ENCODE results near the gene SHE.
A peak's percentile ranks its signal among the peaks of the same experiment; 100 is the strongest.

Gene SHE

GRCh38 chr1:154495496-154496273 lies 6.5 kb downstream of the SHE start:
- H3K27ac ChIP-seq (ENCODE audit: low read depth, low read length), result no peak overlapping the region
- H4K20me1 ChIP-seq (ENCODE audit: low read depth, low read length), result no peaks in the 10 kb centered on the region

GRCh38 chr1:154493276-154493675 lies 8.9 kb downstream of the SHE start:
- Histone ChIP-seq H4K20me1 (ENCODE audit: low read depth, low read length) (no peaks in the 10 kb centered on the region), H3K4me3 (ENCODE audit: insufficient read depth, low read length, poor library complexity, severe bottlenecking) (no peak overlapping the region), H3K27ac (ENCODE audit: low read depth, low read length) (no peak overlapping the region), H3K4me2 (ENCODE audit: low read depth, low read length, poor library complexity, severe bottlenecking) (no peak overlapping the region), H3K9me2 (replicated peaks; ENCODE audit: insufficient read depth, low read length) (no peaks in the 10 kb centered on the region), H3K9ac (ENCODE audit: low read length) (no peak overlapping the region), H3K36me3 (ENCODE audit: low read length) (no peaks in the 10 kb centered on the region), H3K9me3 (ENCODE audit: insufficient read depth, low read length) (no peaks in the 10 kb centered on the region), H3F3A (ENCODE audit: insufficient read depth) (peaks cover 4% of the 10 kb centered on the region; the same call in 1 of the 2 replicates), H2AFZ (ENCODE audit: low read depth, low read length, severe bottlenecking) (no peak overlapping the region), H3K27me3 (ENCODE audit: low read length) (no peaks in the 10 kb centered on the region), H3K79me2 (ENCODE audit: insufficient read depth, low read length) (no peaks in the 10 kb centered on the region)
- TF ChIP-seq CTCF (IDR thresholded peaks at IDR 0.05; ENCODE audit: insufficient read depth, low read length, poor library complexity, severe bottlenecking), result no peak
- no peak for TF ChIP-seq EZH2phosphoT487 (conservative IDR thresholded peaks at IDR 0.05; ENCODE audit: low read length)

More at GRCh38 chr1:154495496-154496273, 6.5 kb downstream of the SHE start:
- no peak overlapping the region for H3K4me3 ChIP-seq (ENCODE audit: insufficient read depth, low read length, poor library complexity, severe bottlenecking)
- no peaks in the 10 kb centered on the region for H3K9me3 ChIP-seq (ENCODE audit: insufficient read depth, low read length)
- no peaks in the 10 kb centered on the region for H3K79me2 ChIP-seq (ENCODE audit: insufficient read depth, low read length)
- peaks cover 4% of the 10 kb centered on the region; the same call in 1 of the 2 replicates for H3F3A ChIP-seq (ENCODE audit: insufficient read depth)
- no peak for TF ChIP-seq CTCF (IDR thresholded peaks at IDR 0.05; ENCODE audit: insufficient read depth, low read length, poor library complexity, severe bottlenecking)
- TF ChIP-seq EZH2phosphoT487 (conservative IDR thresholded peaks at IDR 0.05; ENCODE audit: low read length), result no peak
- no peak overlapping the region for H3K4me2 ChIP-seq (ENCODE audit: low read depth, low read length, poor library complexity, severe bottlenecking)
- no peaks in the 10 kb centered on the region for H3K27me3 ChIP-seq (ENCODE audit: low read length)
- no peak overlapping the region for H3K9ac ChIP-seq (ENCODE audit: low read length)
- H2AFZ ChIP-seq (ENCODE audit: low read depth, low read length, severe bottlenecking), result peak overlapping the region; percentile 27
- no peaks in the 10 kb centered on the region for H3K36me3 ChIP-seq (ENCODE audit: low read length)
- H3K9me2 ChIP-seq (replicated peaks; ENCODE audit: insufficient read depth, low read length), result no peaks in the 10 kb centered on the region

GRCh38 chr1:154492115-154492514 lies 10.1 kb downstream of the SHE start:
- Histone ChIP-seq H3K4me2 (ENCODE audit: low read depth, low read length, poor library complexity, severe bottlenecking) (no peak overlapping the region), H4K20me1 (ENCODE audit: low read depth, low read length) (no peaks in the 10 kb centered on the region), H3K9me2 (replicated peaks; ENCODE audit: insufficient read depth, low read length) (no peaks in the 10 kb centered on the region), H3F3A (ENCODE audit: insufficient read depth) (peaks cover 4% of the 10 kb centered on the region; the same call in 1 of the 2 replicates), H3K4me3 (ENCODE audit: insufficient read depth, low read length, poor library complexity, severe bottlenecking) (no peak overlapping the region), H3K9me3 (ENCODE audit: insufficient read depth, low read length) (no peaks in the 10 kb centered on the region), H3K9ac (ENCODE audit: low read length) (no peak overlapping the region), H2AFZ (ENCODE audit: low read depth, low read length, severe bottlenecking) (no peak overlapping the region), H3K27me3 (ENCODE audit: low read length) (no peaks in the 10 kb centered on the region), H3K27ac (ENCODE audit: low read depth, low read length) (no peak overlapping the region), H3K36me3 (ENCODE audit: low read length) (no peaks in the 10 kb centered on the region), H3K79me2 (ENCODE audit: insufficient read depth, low read length) (no peaks in the 10 kb centered on the region)
- no peak for TF ChIP-seq CTCF (IDR thresholded peaks at IDR 0.05; ENCODE audit: insufficient read depth, low read length, poor library complexity, severe bottlenecking)
- no peak for TF ChIP-seq EZH2phosphoT487 (conservative IDR thresholded peaks at IDR 0.05; ENCODE audit: low read length)
